ENCODE measurements around the gene ADCY6.

Gene ADCY6

DNA sequence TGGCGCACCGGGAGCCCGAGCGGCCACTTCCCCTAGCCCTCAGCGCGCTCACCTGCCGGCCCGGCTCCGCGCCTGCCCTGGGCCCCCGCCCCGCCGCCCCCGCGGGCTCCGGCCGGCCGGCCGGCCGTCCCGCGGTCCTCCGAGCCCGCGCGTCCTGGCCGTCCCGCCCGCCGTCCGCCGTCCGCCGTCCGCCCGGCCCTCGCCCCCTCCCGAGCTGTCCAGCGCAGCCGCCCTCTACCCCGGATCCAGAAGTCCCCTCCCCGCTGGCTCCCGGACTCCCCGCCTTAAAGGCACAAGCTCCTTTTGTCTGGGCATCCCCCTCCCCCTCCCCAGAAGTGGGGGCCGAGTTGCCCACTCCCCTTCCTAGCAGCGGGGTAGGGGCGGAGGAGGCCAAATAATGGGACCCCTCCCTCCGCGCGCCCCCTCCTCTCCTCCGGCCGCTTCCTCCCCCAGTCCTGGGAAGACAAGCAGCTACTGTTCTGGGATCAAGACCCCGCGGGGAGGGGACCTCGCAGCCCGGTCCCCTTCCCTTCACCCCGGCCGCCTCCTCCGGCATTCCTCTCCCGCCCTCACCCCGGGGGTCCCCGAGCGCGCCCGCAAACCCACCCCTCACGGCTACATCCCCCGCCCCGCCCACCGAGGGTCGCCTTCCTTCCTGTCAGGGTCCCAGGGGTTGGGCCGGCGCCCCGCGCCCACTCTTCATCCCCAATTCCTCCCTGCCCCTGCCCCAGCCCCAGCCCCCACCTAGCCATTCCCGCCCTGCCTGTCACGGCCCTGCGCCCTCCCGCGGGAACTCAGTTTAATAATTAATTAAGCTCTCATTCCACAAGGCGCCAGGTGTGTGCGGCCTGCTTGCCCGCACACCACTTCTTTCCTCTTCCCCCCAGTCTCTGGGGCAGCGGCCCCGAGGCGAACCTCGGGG is at the start of gene ADCY6:
ADCY6 (minus strand) TSS at position 236 of the 922 bp plus-strand sequence. CDS start 5,655 bp downstream, outside the sequence.
- peak; percentile 18 for DNase-seq (ENCODE audit: low read depth)
- H3K4me3 ChIP-seq (ENCODE audit: low read length), result peak within 1 kb of the TSS; percentile 81

DNA sequence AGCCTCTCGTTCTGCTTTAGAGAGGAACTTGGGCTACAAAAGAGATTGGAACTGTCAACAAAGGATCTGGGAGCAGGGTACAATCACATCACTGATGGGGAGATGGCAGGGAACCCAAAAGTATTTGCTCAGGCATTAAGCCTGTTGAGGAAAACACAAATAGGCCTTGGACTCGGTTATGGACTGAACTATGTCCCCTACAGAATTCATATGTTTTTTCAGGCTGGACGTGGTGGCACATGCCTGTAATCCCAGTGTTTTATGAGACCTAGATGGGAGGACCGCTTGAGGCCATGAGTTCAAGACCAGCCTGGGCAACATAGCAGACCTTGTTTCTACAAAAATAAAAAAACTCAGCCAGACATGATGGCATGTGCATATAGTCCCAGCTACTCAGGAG is 49.2 kb upstream of the ADCY6 start:
- DNase-seq (ENCODE audit: low read depth), result no peak
- no peak overlapping the region for H3K4me3 ChIP-seq (ENCODE audit: low read length)
- TF ChIP-seq, protein P1, sequence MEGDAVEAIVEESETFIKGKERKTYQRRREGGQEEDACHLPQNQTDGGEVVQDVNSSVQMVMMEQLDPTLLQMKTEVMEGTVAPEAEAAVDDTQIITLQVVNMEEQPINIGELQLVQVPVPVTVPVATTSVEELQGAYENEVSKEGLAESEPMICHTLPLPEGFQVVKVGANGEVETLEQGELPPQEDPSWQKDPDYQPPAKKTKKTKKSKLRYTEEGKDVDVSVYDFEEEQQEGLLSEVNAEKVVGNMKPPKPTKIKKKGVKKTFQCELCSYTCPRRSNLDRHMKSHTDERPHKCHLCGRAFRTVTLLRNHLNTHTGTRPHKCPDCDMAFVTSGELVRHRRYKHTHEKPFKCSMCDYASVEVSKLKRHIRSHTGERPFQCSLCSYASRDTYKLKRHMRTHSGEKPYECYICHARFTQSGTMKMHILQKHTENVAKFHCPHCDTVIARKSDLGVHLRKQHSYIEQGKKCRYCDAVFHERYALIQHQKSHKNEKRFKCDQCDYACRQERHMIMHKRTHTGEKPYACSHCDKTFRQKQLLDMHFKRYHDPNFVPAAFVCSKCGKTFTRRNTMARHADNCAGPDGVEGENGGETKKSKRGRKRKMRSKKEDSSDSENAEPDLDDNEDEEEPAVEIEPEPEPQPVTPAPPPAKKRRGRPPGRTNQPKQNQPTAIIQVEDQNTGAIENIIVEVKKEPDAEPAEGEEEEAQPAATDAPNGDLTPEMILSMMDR (conservative IDR thresholded peaks at IDR 0.05; ENCODE audit: low read depth, low read length), result no peak

More for the DNA sequence above, at the start of gene ADCY6:
- TF ChIP-seq, protein P1 (conservative IDR thresholded peaks at IDR 0.05; ENCODE audit: low read depth, low read length), result no peak

DNA sequence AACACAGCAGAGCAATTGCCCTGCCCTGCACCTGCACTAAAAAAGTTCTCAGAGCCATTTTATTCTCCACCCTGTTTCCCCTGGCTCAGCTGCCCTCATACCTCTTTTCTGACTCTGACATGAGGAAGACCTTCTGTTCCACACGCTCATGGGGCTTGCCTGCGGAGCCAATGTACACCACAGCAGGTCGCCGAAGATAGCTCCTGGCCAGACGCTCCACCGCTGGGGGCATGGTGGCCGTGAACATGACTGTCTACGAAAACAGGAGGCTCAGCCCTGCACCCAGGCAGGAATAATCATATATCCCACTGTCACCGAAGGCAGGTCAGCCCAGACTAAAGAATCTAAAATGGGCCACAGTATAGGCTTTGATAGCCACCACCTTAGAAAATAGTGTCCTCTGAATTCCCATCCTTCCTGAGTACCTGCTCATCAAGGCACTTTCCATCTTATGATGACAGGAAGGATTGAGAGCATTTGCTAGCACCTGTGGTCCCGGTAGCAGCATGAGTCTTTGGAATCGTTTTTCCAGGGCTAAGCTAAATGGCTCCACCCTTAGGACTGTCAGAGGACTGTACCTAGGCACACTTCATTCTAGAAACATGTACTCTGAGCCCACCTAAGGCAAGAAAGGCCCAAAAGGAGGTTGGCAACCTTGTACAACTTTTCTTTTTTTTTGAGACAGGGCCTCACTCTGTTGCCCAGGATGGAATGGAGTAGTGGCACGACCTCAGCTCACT is 43.6 kb upstream of the ADCY6 start:
- DNase-seq (ENCODE audit: low read depth), result no peak
- TF ChIP-seq, protein P1 (conservative IDR thresholded peaks at IDR 0.05; ENCODE audit: low read depth, low read length), result no peak
- H3K4me3 ChIP-seq (ENCODE audit: low read length), result no peak overlapping the region

DNA sequence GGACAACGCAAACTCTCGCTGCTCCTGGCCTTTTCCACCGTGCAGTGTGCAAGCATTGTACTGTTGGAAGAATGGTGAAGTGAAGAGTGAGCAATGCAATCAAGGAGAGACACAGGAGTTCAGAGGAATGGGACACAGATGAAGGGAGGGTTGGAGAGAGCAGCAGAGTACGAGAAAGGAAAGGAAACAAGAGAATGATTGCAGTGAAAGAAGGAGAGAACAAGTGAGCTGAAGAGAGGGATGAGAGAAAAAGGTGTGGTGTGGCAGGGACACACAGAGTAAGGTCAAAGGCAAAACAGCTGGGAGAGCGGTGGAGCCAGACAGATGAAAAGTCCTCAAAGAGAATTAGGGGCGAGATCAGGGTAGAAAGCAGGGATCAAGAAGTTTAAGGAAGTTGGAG is 42.4 kb upstream of the ADCY6 start:
- H3K4me3 ChIP-seq (ENCODE audit: low read length), result no peak overlapping the region
- DNase-seq (ENCODE audit: low read depth), result no peak
- TF ChIP-seq, protein P1 (conservative IDR thresholded peaks at IDR 0.05; ENCODE audit: low read depth, low read length), result no peak

DNA sequence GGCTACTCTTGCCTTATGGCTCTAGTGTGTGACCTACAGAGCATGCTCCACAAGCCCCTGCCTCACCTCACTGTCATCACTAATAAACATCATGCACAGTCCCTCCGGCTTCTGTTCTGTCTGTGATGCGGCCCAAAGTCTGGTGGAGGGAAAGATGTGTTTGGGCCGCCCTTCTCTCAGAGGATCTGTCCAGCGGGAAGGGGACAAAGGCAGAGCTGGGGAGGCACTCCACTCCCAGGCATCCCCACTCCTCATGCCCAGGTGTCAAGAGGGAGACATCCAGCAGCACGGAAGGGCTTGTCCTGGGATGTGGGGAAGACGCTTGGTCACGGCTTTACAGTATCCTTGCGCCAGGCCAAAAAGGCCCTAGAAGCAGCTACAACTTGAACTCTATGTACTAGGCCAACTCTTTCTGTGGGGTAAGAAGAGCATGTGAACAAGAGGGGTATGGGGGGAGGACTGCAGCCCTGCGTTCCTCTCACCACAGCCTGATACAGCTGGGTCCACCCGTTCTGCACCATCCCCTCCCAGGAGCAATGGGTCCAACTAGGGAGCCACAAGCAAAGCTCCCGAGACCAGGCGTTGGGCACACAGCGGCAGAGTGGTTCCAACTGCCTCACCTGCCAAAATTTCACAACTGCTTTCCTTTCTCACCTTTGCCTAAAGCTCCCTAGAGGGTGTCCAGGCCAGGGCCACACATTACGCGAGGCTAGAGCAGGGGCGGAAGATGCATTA is 40.1 kb upstream of the ADCY6 start:
- no peak for DNase-seq (ENCODE audit: low read depth)
- TF ChIP-seq, protein P1 (conservative IDR thresholded peaks at IDR 0.05; ENCODE audit: low read depth, low read length), result no peak

DNA sequence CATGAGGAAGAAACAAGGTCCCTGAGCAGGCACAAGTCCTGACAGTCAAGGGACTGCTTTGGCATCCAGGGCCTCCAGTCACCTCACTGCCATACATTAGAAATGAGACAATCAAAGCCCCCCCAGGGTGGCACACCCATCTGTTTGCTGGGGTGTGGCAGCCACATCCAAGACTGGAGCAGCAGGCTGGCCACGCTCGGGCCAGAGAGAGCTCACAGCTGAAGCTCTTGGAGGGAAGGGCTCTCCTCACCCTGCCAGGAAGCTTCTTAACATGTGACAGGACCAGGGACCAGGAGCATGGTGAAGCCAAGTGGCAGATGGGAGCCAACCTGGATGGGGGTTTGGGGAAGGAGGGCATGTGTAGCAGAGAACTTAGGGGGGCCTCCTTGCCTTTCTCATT is 39.4 kb upstream of the ADCY6 start:
- no peak overlapping the region for H3K4me3 ChIP-seq (ENCODE audit: low read length)
- DNase-seq (ENCODE audit: low read depth), result no peak
- TF ChIP-seq, protein P1 (conservative IDR thresholded peaks at IDR 0.05; ENCODE audit: low read depth, low read length), result no peak

More for the DNA sequence above, 40.1 kb upstream of the ADCY6 start:
- no peak overlapping the region for H3K4me3 ChIP-seq (ENCODE audit: low read length)
